AG09309 (cell line): ENCODE results near the gene DENND4A.

ENCODE experiments used
- DNase-seq: peaks from one replicate; pipeline ENCODE4 v3.0.0-alpha.2; 2010; ENCODE audit warnings: low read depth
- H3K4me3 ChIP-seq: 2 replicates; pipeline ENCODE4 v1.5.1; 2011; ENCODE audit warnings: mild to moderate bottlenecking, low read depth, low read length, moderate library complexity; ENCODE audit not compliant: control insufficient read depth
- CTCF ChIP-seq: IDR thresholded peaks from 2 replicates; pipeline ENCODE4 v1.5.1; 2011; ENCODE audit warnings: mild to moderate bottlenecking, low read depth, low read length, inconsistent platforms; ENCODE audit not compliant: insufficient read depth, control insufficient read depth; ENCODE audit errors: missing control alignments

Gene DENND4A

GRCh38 chr15:65610871-65611718, 181.0 kb downstream of the DENND4A start, which contains the start of gene INTS14:
Gene INTS14 (minus strand): TSS chr15:65611131. CDS start chr15:65607380, 3,751 bp downstream.
- peak; percentile 56 for TF ChIP-seq CTCF
- peak within 1 kb of the TSS; percentile 76 for H3K4me3 ChIP-seq
- DNase-seq = peak; percentile 81
